ENCODE measurements around the gene BCL6. TPM values are rescaled to one million over a fixed set of nuclear protein-coding genes. Genes with fewer than 3 reads are reported as not detected.

BCL6 gene
- total RNA-seq, 4 donors from 2014 or later = 6.6 to 188 (median 51.0) TPM

- Histone ChIP-seq H3K27ac (no peak overlapping the region), H3K9me3 (no peaks in the 10 kb centered on the region), H3K4me1 (no peaks in the 10 kb centered on the region), H3K27me3 (no peaks in the 10 kb centered on the region), H3K4me3 (no peak overlapping the region), H3K36me3 (no peaks in the 10 kb centered on the region)
- DNase-seq = no peak
- TF ChIP-seq CTCF (IDR thresholded peaks at IDR 0.05) (no peak), POLR2A (IDR thresholded peaks at IDR 0.05) (no peak)
- intact Hi-C loops (cut with DNase I; ENCODE audit: low total_unique reads) = no loop called here
These were observed 15.7 kb downstream of the BCL6 start for GRCh38 chr3:187729598-187729997.

- no peaks in the 10 kb centered on the region for H3K36me3 ChIP-seq
- H3K27ac ChIP-seq = no peak overlapping the region
- no peaks in the 10 kb centered on the region for H3K4me1 ChIP-seq
- H3K9me3 ChIP-seq = no peaks in the 10 kb centered on the region
- no peak for TF ChIP-seq POLR2A (IDR thresholded peaks at IDR 0.05)
- TF ChIP-seq CTCF (IDR thresholded peaks at IDR 0.05) = no peak
- DNase-seq = no peak
- H3K27me3 ChIP-seq = no peaks in the 10 kb centered on the region
- intact Hi-C loops (cut with DNase I; ENCODE audit: low total_unique reads) = no loop called here
- no peak overlapping the region for H3K4me3 ChIP-seq
These were observed 16.2 kb downstream of the BCL6 start for GRCh38 chr3:187728940-187729583.

GRCh38 chr3:187728248-187728647 lies 17.0 kb downstream of the BCL6 start:
- no peak overlapping the region for H3K4me3 ChIP-seq
- TF ChIP-seq CTCF (IDR thresholded peaks at IDR 0.05) = no peak
- DNase-seq = no peak
- H3K9me3 ChIP-seq = no peaks in the 10 kb centered on the region
- H3K4me1 ChIP-seq = no peaks in the 10 kb centered on the region
- intact Hi-C loops (cut with DNase I; ENCODE audit: low total_unique reads) = no loop called here
- H3K36me3 ChIP-seq = peaks cover 0 to 3% of the 10 kb centered on the region in 2 donors
- H3K27ac ChIP-seq = no peak overlapping the region
- no peaks in the 10 kb centered on the region for H3K27me3 ChIP-seq

GRCh38 chr3:187726564-187726963 lies 18.7 kb downstream of the BCL6 start:
- DNase-seq = no peak
- TF ChIP-seq POLR2A (IDR thresholded peaks at IDR 0.05) = no peak
- no peak for TF ChIP-seq CTCF (IDR thresholded peaks at IDR 0.05)
- intact Hi-C loops (cut with DNase I; ENCODE audit: low total_unique reads) = no loop called here
- H3K27ac ChIP-seq = no peak overlapping the region
- H3K4me3 ChIP-seq = no peak overlapping the region
- H3K4me1 ChIP-seq = no peaks in the 10 kb centered on the region
- H3K27me3 ChIP-seq = no peaks in the 10 kb centered on the region
- H3K36me3 ChIP-seq = peaks cover 0 to 4% of the 10 kb centered on the region in 2 donors
- H3K9me3 ChIP-seq = no peaks in the 10 kb centered on the region

- intact Hi-C loops (cut with DNase I; ENCODE audit: low total_unique reads) = no loop called here
- Histone ChIP-seq H3K27ac (no peak overlapping the region), H3K4me1 (no peaks in the 10 kb centered on the region), H3K9me3 (no peaks in the 10 kb centered on the region), H3K36me3 (peaks cover 0 to 4% of the 10 kb centered on the region in 2 donors), H3K27me3 (no peaks in the 10 kb centered on the region), H3K4me3 (no peak overlapping the region)
- DNase-seq = no peak
- TF ChIP-seq POLR2A (IDR thresholded peaks at IDR 0.05) (no peak), CTCF (IDR thresholded peaks at IDR 0.05) (no peak)
These were observed 19.5 kb downstream of the BCL6 start for GRCh38 chr3:187725653-187726370.

Measured in uterus (tissue), 4 donors.